ENCODE data around the gene JPT1. TPM values are rescaled to one million over a fixed set of nuclear protein-coding genes. Genes with fewer than 3 reads are reported as not detected.

The JPT1 gene
- total RNA-seq, 6 experiments from 2014 or later, result 236 to 276 (median 265) TPM

DNA sequence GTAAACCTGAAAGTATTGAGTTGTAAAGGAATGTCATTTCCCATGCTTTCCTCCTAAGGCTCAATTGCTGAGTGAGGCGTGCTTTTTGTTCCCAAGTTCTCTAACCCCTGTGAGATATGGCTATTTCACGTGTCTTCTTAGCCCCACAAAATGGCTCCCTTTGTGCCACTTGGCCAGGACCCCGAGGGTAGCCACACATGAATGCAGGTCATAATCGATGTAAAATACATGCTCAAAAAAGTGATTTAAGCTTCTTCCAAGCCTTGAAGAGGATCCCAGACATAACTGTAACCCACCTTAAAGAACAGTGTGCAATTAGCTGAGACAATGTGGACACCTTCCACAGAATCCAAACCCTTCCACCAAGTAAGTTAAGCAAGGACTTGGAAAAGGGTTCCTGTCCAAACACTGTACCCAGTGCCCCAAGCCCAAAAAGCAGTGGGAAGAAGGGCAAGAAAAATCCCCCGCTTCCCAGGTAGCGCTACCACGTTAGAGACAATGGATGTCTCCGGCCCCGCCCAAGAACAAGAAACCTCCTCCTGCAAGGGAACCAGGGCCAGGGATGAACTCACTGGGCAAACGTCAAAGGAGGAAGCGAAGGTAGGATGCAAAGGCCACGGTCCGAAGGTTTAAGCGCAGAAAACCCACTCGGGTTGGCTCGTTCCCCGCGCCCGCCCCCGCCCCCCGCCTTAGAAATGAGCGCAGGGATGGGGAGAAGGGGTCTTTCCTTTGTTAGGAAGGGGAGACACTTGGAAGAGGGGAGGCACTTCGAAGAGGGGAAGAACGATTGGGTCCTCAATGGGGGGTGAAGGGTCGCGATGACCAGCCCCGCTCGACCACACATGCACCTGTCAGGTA is 1.2 kb downstream of the JPT1 start:
- Mint-ChIP-seq H3K36me3 (ENCODE audit: low read depth) (peaks cover 17% of the 10 kb centered on the region), H3K4me1 (ENCODE audit: low read depth) (peaks cover 37% of the 10 kb centered on the region), H3K27me3 (ENCODE audit: insufficient read depth) (peaks cover 12% of the 10 kb centered on the region), H3K27ac (peak overlapping the region; percentile 85), H3K9me3 (no peaks in the 10 kb centered on the region), H3K4me3 (peak overlapping the region; percentile 98)
- TF ChIP-seq CTCF (IDR thresholded peaks at IDR 0.05), result no peak
- peak; percentile 25 for DNase-seq

DNA sequence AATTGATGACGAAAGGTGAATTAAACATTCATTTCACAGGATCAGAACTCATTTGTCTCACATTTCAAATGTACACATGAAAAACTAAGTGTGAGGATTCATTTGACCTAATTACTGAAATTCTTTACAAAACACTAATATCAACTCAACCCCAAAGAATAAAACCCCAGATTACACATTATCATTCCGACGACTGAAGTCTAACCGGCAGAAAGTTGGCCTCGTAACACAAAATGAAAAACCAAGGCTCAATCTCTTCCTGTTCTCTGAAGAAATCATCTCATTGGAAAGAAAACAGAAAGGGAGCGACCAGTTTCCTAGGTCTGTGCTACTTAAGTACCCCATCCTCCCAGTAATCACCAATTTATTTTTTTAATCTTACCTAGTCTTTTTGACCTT is 1.8 kb downstream of the JPT1 start:
- Mint-ChIP-seq H3K27me3 (ENCODE audit: insufficient read depth) (peaks cover 12% of the 10 kb centered on the region), H3K27ac (peak overlapping the region; percentile 85), H3K9me3 (no peaks in the 10 kb centered on the region), H3K4me3 (peak overlapping the region; percentile 98), H3K36me3 (ENCODE audit: low read depth) (peaks cover 19% of the 10 kb centered on the region), H3K4me1 (ENCODE audit: low read depth) (peaks cover 40% of the 10 kb centered on the region)
- DNase-seq, result no peak
- no peak for TF ChIP-seq CTCF (IDR thresholded peaks at IDR 0.05)

GRCh38 chr17:75151930-75152329 is 2.4 kb downstream of the JPT1 start:
- peaks cover 43% of the 10 kb centered on the region for H3K4me1 Mint-ChIP-seq (ENCODE audit: low read depth)
- H3K36me3 Mint-ChIP-seq (ENCODE audit: low read depth), result peaks cover 22% of the 10 kb centered on the region
- no peaks in the 10 kb centered on the region for H3K9me3 Mint-ChIP-seq
- peak overlapping the region; percentile 98 for H3K4me3 Mint-ChIP-seq
- no peak for DNase-seq
- peaks cover 12% of the 10 kb centered on the region for H3K27me3 Mint-ChIP-seq (ENCODE audit: insufficient read depth)
- peak overlapping the region; percentile 85 for H3K27ac Mint-ChIP-seq
- no peak for TF ChIP-seq CTCF (IDR thresholded peaks at IDR 0.05)

GRCh38 chr17:75147878-75148546 is 6.3 kb downstream of the JPT1 start:
- H3K36me3 Mint-ChIP-seq (ENCODE audit: low read depth), result peaks cover 32% of the 10 kb centered on the region
- no peak overlapping the region for H3K27ac Mint-ChIP-seq
- no peaks in the 10 kb centered on the region for H3K9me3 Mint-ChIP-seq

DNA sequence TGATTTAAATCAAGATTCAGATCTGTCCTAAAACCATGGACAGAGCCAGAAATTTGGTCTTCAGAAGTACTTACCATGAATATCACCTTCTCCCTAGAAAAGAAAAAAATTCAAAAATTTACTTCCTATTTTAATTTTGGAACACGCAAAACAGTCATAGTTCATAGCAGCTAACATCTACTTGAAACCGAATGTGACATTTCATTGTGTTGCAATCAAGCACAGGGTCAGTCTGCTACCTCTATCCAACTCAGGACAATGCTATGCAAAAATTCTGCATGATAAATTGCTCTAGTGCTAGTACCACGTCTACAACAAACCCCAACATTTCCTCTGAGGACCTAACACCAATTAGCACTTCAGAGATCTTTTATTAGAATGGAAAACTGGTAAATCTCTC is 7.7 kb downstream of the JPT1 start:
- TF ChIP-seq CTCF (IDR thresholded peaks at IDR 0.05), result no peak
- no peaks in the 10 kb centered on the region for H3K27me3 Mint-ChIP-seq (ENCODE audit: insufficient read depth)
- peaks cover 34% of the 10 kb centered on the region for H3K36me3 Mint-ChIP-seq (ENCODE audit: low read depth)
- H3K9me3 Mint-ChIP-seq, result no peaks in the 10 kb centered on the region
- H3K27ac Mint-ChIP-seq, result peak overlapping the region; percentile 49; the same call in 1 of the 2 replicates
- H3K4me3 Mint-ChIP-seq, result no peak overlapping the region
- peak; percentile 35 for DNase-seq
- peaks cover 21% of the 10 kb centered on the region for H3K4me1 Mint-ChIP-seq (ENCODE audit: low read depth)

More at GRCh38 chr17:75147878-75148546, 6.3 kb downstream of the JPT1 start:
- DNase-seq, result no peak
- TF ChIP-seq CTCF (IDR thresholded peaks at IDR 0.05), result no peak
- Mint-ChIP-seq H3K4me1 (ENCODE audit: low read depth) (peaks cover 35% of the 10 kb centered on the region), H3K4me3 (no peak overlapping the region), H3K27me3 (ENCODE audit: insufficient read depth) (peaks cover 1% of the 10 kb centered on the region; the same call in 1 of the 2 replicates)

All from HFFc6 (cell line).